ENCODE results near the gene HPSE2.
"Not testable (repeated sequence)": the region's sequence is repeated elsewhere in the genome, so short reads cannot be mapped to it uniquely, and the experiment has no call there.

Gene HPSE2

GRCh38 chr10:99161165-99161564 is 74.5 kb downstream of the HPSE2 start:
- DNase-seq (ENCODE audit: low spot score) = no peak

GRCh38 chr10:99143651-99144050 is 92.0 kb downstream of the HPSE2 start:
- DNase-seq (ENCODE audit: low spot score) = no peak

- DNase-seq (ENCODE audit: low spot score) = no peak
Measured at GRCh38 chr10:99143011-99143410, 92.6 kb downstream of the HPSE2 start.

DNA sequence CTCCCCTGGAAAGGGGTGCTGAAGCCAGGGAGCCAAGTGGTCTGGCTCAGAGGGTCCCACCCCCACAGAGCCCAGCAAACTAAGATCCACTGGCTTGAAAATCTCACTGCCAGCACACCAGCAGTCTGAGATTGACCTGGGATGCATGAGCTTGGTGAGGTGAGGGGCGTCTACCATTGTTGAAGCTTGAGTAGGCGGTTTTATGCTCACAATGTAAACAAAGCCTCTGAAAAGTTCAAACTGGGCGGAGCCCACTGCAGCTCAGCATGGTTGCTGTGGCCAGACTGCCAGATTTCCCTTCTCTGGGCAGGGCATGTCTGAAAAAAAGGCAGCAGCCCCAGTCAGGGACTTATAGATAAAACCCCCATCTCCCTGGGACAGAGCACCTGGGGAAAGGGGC is 102.8 kb downstream of the HPSE2 start:
- not testable (repeated sequence) for DNase-seq (ENCODE audit: low spot score)

DNA sequence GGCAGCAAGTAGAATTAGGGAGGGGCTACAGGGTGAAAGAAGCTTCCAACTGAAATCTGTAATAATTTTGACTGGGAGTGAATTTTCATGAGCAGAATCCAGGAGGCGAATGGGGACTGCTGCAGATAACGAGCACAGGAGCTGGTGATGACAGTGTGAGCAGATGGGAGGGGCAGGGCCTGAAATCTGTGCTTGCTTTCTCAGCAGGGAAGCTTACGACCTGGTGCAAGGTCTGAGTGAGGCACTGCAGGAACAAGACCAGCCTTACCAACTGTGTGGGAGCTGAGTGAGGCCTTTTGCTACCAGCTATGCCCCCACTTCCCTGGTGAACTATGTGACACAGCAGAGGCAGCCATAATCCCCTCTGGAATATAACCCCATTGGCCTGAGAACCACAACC is 109.8 kb downstream of the HPSE2 start:
- DNase-seq (ENCODE audit: low spot score) = no peak

DNA sequence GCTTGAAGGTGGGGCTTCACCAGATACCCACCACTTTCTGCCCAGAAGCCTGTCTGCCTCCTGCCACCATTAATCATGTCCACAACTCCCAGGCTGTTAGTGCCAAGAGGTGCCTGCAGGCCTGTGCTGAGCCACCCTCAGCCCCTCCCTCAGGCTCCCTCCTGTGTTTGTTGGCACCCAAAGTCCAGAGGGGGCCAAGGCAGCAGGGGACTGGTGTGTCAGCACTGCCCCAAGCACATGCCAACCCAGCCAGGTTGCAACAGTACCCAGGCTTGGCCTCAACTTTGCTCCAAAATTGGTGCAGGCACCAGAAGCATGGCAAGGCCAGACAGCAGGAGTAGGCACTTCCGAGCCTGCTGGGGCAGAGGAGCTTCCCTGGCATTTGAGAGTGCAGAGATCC is 111.3 kb downstream of the HPSE2 start:
- DNase-seq (ENCODE audit: low spot score) = no peak

DNA sequence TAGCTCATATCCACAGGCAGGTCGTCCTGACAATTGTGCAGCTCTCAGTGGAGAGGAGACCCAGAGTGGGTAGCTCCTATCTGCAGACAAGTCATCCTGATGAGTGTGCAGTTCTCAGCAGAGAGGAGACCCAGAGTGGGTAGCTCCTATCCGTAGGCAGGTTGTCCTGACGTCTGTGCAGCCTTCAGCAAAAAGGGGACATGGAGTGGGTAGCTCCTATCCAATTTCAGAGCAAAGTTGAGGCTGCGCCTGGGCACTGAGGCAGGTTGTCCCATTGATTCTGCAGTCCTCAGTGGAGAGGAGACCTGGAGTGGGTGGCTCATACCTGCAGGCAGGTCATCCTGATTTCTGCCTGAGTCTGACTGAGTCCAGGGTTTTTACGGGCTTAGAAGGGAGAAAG is 111.8 kb downstream of the HPSE2 start:
- DNase-seq (ENCODE audit: low spot score) = no peak

- no peak for DNase-seq (ENCODE audit: low spot score)
Measured at GRCh38 chr10:99123336-99123735, 112.3 kb downstream of the HPSE2 start.

DNA sequence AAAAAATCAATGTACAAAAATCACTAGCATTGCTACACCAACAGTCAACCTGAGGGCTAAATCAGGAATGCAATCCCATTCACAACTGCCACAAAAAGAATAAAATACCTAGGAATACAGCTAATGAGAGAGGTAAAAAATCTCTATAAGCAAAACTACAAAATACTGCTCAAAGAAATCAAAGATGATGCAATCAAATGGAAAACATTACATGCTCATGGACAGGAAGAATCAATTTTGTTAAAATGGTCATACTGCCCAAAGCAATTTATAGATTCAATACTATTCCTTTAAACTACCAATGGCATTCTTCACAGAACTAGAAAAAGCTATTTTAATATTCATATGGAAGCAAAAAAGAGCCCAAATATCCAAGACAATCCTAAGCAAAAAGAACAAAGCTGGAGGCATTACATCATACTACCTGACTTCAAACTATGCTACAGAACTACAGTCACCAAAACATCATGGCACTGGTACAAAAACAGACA is 116.3 kb downstream of the HPSE2 start:
- no peak for DNase-seq (ENCODE audit: low spot score)

GRCh38 chr10:99115703-99116102 is 119.9 kb downstream of the HPSE2 start:
- DNase-seq (ENCODE audit: low spot score) = no peak

- DNase-seq (ENCODE audit: low spot score) = no peak
Measured at GRCh38 chr10:99085358-99085757, 150.3 kb downstream of the HPSE2 start.

- DNase-seq (ENCODE audit: low spot score) = no peak
Measured at GRCh38 chr10:99084161-99084560, 151.5 kb downstream of the HPSE2 start.

GRCh38 chr10:99080275-99080945 is 155.2 kb downstream of the HPSE2 start:
- no peak for DNase-seq (ENCODE audit: low spot score)

GRCh38 chr10:99062591-99062990 is 173.1 kb downstream of the HPSE2 start:
- no peak for DNase-seq (ENCODE audit: low spot score)

- DNase-seq (ENCODE audit: low spot score) = no peak
Measured at GRCh38 chr10:99058762-99059161, 176.9 kb downstream of the HPSE2 start.

GRCh38 chr10:99057936-99058690 is 177.5 kb downstream of the HPSE2 start:
- no peak for DNase-seq (ENCODE audit: low spot score)

GRCh38 chr10:99045671-99046070 is 190.0 kb downstream of the HPSE2 start:
- no peak for DNase-seq (ENCODE audit: low spot score)

GRCh38 chr10:99042051-99042771 is 193.4 kb downstream of the HPSE2 start:
- DNase-seq (ENCODE audit: low spot score) = no peak

DNA sequence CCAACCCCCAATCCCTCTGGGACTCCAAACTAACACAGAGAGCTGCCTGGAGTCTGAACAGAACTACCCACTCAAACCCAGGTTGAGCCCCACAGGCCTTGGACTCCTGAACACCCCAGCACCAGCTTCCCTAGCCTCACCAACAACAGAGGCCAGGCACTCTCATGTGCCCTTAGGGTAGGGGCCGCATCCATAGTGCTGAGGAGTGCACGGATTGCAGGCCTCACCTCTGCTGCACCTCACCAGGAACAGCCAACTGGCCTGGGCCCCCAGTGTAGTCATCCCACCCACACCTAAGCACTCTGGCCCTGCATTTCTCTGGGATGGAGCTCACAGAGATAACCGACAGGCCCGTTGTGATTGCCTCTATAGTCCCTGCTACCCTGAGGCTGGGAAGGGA is 194.2 kb downstream of the HPSE2 start:
- DNase-seq (ENCODE audit: low spot score) = no peak

DNA sequence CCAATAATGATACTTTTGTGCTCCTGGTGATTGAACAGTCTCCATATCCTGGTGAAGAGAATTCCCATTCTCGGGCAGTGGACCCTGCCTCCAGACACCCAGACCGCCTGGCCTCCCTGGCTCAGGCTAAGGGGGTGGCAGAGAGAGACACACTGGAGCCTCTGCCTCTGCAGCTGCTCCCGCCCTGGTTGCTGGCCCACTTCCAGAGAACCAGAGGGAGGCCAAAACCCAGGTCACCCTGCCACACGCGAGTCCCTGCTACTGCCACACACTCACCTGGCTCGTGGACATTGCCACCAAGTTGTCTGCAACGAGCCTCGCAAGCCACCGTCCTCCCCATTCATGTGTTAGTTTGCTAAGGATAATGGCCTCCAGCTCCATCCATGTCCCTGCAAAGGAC is 221.8 kb downstream of the HPSE2 start:
- no peak for DNase-seq (ENCODE audit: low spot score)

DNA sequence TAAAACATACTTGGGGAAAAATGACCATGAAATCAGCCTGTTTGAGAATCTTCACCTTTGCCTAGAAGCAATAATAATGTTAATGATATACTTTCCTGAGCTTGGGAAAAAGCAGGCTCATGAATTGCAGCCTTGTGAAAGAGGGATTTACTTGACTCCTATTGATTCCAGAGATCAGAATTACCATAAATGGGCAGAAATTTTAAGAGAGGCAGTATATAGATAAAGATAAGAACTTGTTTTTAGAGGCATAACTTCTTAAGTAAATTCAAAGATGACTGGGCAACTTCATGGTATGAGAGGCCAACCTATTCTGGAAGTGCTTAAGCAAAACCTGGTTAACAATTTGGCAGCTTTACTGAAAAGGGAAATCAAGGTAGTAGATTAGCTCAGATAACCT is 225.4 kb downstream of the HPSE2 start:
- DNase-seq (ENCODE audit: low spot score) = no peak

DNA sequence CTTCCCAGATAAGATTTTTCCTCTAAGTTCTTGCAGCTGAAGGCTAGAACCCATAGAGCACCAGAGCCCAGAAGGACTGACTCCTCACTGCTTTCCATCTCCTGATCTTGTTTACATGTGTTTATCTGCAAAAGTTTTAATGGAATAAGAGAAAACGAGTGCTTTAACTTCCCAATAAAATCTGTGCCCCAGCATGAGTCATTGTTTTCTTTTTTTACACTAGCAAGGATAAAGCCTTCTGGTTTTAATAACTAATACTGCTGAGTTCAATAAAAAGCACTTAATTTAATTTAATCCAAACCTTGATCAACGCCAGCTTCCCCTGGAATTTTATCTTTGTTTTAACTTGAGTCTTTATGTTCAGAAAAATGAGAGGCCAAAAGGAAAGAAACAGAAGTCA is 227.6 kb downstream of the HPSE2 start:
- no peak for DNase-seq (ENCODE audit: low spot score)

GRCh38 chr10:99007457-99007856 is 228.2 kb downstream of the HPSE2 start:
- DNase-seq (ENCODE audit: low spot score) = no peak
